GM12801 (cell line): ENCODE results near the gene RNF149.

ENCODE experiments used
- CTCF ChIP-seq: IDR thresholded peaks from one replicate; pipeline ENCODE4 v1.5.1; 2011; ENCODE audit warnings: control low read depth; ENCODE audit not compliant: insufficient read length; ENCODE audit errors: extremely low read depth

The RNF149 gene

GRCh38 chr2:101340141-101340551, 31.6 kb upstream of the RNF149 start:
- no peak for TF ChIP-seq CTCF

- no peak for TF ChIP-seq CTCF
Measured at GRCh38 chr2:101339266-101339880, 30.9 kb upstream of the RNF149 start.

- no peak for TF ChIP-seq CTCF
Measured at GRCh38 chr2:101337877-101338276, 29.4 kb upstream of the RNF149 start.

GRCh38 chr2:101332885-101333766, 24.6 kb upstream of the RNF149 start:
- TF ChIP-seq CTCF, result no peak

- TF ChIP-seq CTCF, result no peak
Measured at GRCh38 chr2:101331202-101331601, 22.7 kb upstream of the RNF149 start.

GRCh38 chr2:101330253-101330933, 21.9 kb upstream of the RNF149 start:
- TF ChIP-seq CTCF, result no peak

- TF ChIP-seq CTCF, result no peak
Measured at GRCh38 chr2:101329026-101329425, 20.5 kb upstream of the RNF149 start.
